ENCODE results near the gene TMEM41B.

DNA sequence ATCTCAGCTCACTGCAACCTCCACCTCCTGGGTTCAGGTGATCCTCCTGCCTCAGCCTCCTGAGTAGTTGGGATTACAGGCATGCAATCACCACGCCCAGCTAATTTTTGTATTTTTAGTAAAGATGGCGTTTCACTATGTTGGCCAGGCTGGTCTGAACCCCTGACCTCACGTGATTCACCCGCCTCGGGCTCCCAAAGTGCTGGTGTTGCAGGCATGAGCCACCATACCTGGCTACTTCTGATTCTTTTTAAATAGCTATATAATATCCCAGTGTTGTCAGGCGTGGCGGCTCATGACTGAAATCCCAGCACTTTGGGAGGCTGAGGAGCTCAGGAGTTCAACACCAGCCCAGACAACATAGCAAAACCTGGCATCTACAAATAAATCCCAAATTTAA lies 20.7 kb downstream of the TMEM41B start:
- TF ChIP-seq, protein P1, sequence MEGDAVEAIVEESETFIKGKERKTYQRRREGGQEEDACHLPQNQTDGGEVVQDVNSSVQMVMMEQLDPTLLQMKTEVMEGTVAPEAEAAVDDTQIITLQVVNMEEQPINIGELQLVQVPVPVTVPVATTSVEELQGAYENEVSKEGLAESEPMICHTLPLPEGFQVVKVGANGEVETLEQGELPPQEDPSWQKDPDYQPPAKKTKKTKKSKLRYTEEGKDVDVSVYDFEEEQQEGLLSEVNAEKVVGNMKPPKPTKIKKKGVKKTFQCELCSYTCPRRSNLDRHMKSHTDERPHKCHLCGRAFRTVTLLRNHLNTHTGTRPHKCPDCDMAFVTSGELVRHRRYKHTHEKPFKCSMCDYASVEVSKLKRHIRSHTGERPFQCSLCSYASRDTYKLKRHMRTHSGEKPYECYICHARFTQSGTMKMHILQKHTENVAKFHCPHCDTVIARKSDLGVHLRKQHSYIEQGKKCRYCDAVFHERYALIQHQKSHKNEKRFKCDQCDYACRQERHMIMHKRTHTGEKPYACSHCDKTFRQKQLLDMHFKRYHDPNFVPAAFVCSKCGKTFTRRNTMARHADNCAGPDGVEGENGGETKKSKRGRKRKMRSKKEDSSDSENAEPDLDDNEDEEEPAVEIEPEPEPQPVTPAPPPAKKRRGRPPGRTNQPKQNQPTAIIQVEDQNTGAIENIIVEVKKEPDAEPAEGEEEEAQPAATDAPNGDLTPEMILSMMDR (IDR thresholded peaks at IDR 0.05): no peak
- no peak for TF ChIP-seq POLR2A (IDR thresholded peaks at IDR 0.05)
- TF ChIP-seq POLR2AphosphoS5 (IDR thresholded peaks at IDR 0.05): no peak
- no peak for TF ChIP-seq EP300 (IDR thresholded peaks at IDR 0.05)
